GM12874 (cell line): ENCODE data around the gene ANO6.

ENCODE experiments used
- TF ChIP-seq, protein P1 (sequence below): IDR thresholded peaks from 2 replicates; pipeline ENCODE4 v1.5.1; 2011; ENCODE audit warnings: low read depth, mild to moderate bottlenecking, control low read depth, low read length, moderate library complexity; ENCODE audit not compliant: insufficient read depth

The ANO6 gene

GRCh38 chr12:45407981-45408728 is 192.3 kb downstream of the ANO6 start:
- TF ChIP-seq, protein P1, sequence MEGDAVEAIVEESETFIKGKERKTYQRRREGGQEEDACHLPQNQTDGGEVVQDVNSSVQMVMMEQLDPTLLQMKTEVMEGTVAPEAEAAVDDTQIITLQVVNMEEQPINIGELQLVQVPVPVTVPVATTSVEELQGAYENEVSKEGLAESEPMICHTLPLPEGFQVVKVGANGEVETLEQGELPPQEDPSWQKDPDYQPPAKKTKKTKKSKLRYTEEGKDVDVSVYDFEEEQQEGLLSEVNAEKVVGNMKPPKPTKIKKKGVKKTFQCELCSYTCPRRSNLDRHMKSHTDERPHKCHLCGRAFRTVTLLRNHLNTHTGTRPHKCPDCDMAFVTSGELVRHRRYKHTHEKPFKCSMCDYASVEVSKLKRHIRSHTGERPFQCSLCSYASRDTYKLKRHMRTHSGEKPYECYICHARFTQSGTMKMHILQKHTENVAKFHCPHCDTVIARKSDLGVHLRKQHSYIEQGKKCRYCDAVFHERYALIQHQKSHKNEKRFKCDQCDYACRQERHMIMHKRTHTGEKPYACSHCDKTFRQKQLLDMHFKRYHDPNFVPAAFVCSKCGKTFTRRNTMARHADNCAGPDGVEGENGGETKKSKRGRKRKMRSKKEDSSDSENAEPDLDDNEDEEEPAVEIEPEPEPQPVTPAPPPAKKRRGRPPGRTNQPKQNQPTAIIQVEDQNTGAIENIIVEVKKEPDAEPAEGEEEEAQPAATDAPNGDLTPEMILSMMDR: no peak

GRCh38 chr12:45408729-45409114 is 192.8 kb downstream of the ANO6 start:
- TF ChIP-seq, protein P1: no peak

DNA sequence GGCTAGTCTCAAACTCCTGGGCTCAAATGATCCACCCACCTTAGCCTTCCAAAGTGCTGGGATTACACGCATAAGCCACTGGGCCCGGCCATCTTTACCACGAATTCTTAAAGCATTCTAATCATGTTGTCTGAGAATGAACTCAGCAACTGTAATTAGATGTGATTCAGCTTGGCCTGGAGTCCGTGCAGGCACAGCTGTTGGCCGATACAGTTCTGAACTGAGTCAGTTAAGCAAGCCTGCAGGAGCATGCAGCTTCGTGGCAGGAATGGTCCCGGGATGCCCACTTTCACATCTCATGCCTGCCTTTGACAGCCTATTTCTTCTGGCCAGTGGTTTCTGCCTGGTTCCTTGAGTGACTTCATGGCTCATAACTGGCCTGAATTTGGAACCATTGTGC is 194.1 kb downstream of the ANO6 start:
- TF ChIP-seq, protein P1: no peak

GRCh38 chr12:45411626-45412025 is 195.7 kb downstream of the ANO6 start:
- TF ChIP-seq, protein P1: no peak

DNA sequence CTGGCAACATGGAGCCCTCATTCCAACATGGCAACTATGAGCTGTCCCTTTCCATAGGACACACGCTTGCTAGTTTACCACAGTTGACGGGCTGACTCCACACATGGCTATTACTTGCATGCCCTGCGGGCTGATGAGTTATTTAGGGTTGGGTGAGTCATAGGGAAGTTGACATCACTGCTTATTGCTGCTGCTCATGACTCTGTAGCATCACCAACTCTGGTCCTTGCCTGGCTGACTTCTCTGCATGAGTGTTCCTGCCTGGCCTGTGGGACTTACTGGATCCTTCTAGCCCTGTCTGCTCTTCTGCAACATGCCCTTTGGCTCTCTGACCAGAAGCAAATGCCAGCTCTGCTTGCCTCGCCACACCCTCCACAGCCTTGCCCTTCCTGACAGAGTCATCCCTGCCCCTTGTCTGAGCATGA is 199.5 kb downstream of the ANO6 start:
- TF ChIP-seq, protein P1: no peak

- TF ChIP-seq, protein P1: no peak
Measured at GRCh38 chr12:45416126-45416525, 200.2 kb downstream of the ANO6 start.

GRCh38 chr12:45418520-45418919 is 202.6 kb downstream of the ANO6 start:
- TF ChIP-seq, protein P1: no peak
